ENCODE data around the gene MCM3.

The MCM3 gene

GRCh38 chr6:52301326-52301725 lies 16.8 kb upstream of the MCM3 start:
- DNase-seq, result no peak

- DNase-seq, result no peak
Observed at GRCh38 chr6:52300489-52300931, 16.0 kb upstream of the MCM3 start.

- no peak for DNase-seq
Observed at GRCh38 chr6:52299653-52300052, 15.1 kb upstream of the MCM3 start.

- DNase-seq, result no peak
Observed at GRCh38 chr6:52297433-52297832, 12.9 kb upstream of the MCM3 start.

GRCh38 chr6:52293067-52293466 lies 8.5 kb upstream of the MCM3 start:
- no peak for DNase-seq

- no peak for DNase-seq
Observed at GRCh38 chr6:52288841-52289240, 4.3 kb upstream of the MCM3 start.

- no peak for DNase-seq
Observed at GRCh38 chr6:52288216-52288615, 3.7 kb upstream of the MCM3 start.

- peak; percentile 75 for DNase-seq
Observed at GRCh38 chr6:52286798-52287432, 2.4 kb upstream of the MCM3 start.

- DNase-seq, result no peak
Observed at GRCh38 chr6:52285177-52286068, 881 bp upstream of the MCM3 start.

- no peak for DNase-seq
Observed at GRCh38 chr6:52284131-52284459, 447 bp downstream of the MCM3 start.

GRCh38 chr6:52283111-52283510 lies 1.4 kb downstream of the MCM3 start:
- no peak for DNase-seq

GRCh38 chr6:52276130-52276529 lies 8.4 kb downstream of the MCM3 start:
- no peak for DNase-seq

- no peak for DNase-seq
Observed at GRCh38 chr6:52271852-52272460, 12.6 kb downstream of the MCM3 start.

GRCh38 chr6:52263709-52264540 lies 20.6 kb downstream of the MCM3 start:
- DNase-seq, result peak; percentile 73

- peak; percentile 18 for DNase-seq
Observed at GRCh38 chr6:52262620-52263344, 21.8 kb downstream of the MCM3 start.

- DNase-seq, result no peak
Observed at GRCh38 chr6:52261229-52261628, 23.3 kb downstream of the MCM3 start.

- no peak for DNase-seq
Observed at GRCh38 chr6:52260634-52261033, 23.9 kb downstream of the MCM3 start.

- DNase-seq, result no peak
Observed at GRCh38 chr6:52255434-52255833, 29.1 kb downstream of the MCM3 start.

- no peak for DNase-seq
Observed at GRCh38 chr6:52254731-52255378, 29.7 kb downstream of the MCM3 start.

- peak; percentile 10 for DNase-seq
Observed at GRCh38 chr6:52253494-52253893, 31.0 kb downstream of the MCM3 start.

GRCh38 chr6:52251113-52251512 lies 33.4 kb downstream of the MCM3 start:
- DNase-seq, result no peak

- DNase-seq, result no peak
Observed at GRCh38 chr6:52249078-52249477, 35.5 kb downstream of the MCM3 start.

Data from CD4-positive, alpha-beta T cell treated with Interleukin-17A for 4 hours (primary cell).